GM12874 (cell line): Measurements from ENCODE around the gene DIAPH1.

ENCODE experiments used
- CTCF ChIP-seq: IDR thresholded peaks from 2 replicates; pipeline ENCODE4 v1.5.1; 2011; ENCODE audit warnings: low read depth, mild to moderate bottlenecking, control low read depth, low read length, moderate library complexity; ENCODE audit not compliant: insufficient read depth

The DIAPH1 gene

GRCh38 chr5:141639357-141640050, 20.7 kb upstream of the DIAPH1 start:
- TF ChIP-seq CTCF = no peak

- no peak for TF ChIP-seq CTCF
These were observed 20.0 kb upstream of the DIAPH1 start for GRCh38 chr5:141638771-141639170.

GRCh38 chr5:141637767-141638419, 19.1 kb upstream of the DIAPH1 start:
- TF ChIP-seq CTCF = peak; percentile 72

DNA sequence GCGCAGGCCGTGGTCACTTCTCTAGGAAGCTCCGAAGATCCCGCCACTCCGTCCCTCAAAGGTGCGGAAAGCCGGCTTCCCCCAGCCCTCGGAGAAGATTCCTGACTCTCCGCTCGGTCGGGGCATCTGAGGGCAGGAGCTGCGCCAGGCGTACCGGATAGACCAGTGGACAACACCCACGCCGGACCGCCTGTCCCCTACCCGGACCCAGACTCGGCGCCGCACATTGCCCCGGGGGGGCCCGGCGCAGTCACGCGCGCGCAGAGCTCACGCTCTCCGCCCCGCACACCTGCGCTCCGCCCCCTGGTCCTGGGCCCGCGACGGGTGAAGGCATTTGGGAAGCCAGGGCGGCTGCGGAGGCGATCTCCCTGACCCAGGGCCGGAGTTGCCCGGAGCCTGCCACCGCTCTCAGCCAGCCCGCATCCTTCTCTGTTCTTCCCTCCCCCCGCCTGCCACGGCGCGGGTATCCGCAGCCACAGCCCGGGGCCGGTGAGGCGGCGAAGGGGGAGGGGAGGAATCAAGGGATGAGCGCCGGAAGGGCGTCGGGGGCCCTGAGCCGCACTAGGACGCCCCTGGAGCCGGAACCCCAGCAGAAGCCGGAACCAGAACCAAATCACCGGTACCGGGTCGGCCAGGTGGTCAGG, 18.4 kb upstream of the DIAPH1 start:
- 0 out of 2 replicates have a peak, but pooled peaks have one; percentile 1 for TF ChIP-seq CTCF

- TF ChIP-seq CTCF = no peak
These were observed 17.8 kb upstream of the DIAPH1 start, which contains the start of the genes HDAC3 and RELL2 for GRCh38 chr5:141636413-141637122. Gene HDAC3, minus strand, starts transcription at chr5:141636849. Its CDS starts 59 bp downstream, at chr5:141636790. Gene RELL2, plus strand, starts transcription at chr5:141636997. Its CDS starts 1,229 bp downstream, at chr5:141638226.

- TF ChIP-seq CTCF = no peak
These were observed 17.3 kb upstream of the DIAPH1 start for GRCh38 chr5:141636106-141636412.

DNA sequence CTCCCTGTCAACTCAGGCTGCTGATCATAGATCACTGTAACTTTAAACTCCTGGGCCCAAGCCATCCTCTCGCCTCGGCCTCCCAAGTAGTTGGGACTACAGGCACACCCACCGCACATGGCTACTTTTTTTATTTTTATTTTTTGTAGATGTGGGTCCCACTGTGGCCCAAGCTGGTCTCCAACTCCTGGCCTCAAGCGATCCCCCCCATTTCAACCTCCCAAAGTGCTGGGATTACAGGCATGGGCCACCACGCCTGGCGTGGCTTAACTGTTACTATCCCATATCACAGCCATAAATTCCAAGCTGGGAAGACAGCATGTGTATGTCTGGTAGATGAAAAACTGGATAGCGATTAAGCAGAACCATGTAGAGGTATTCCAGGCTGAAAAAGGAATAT, 16.8 kb upstream of the DIAPH1 start:
- no peak for TF ChIP-seq CTCF
